Measurements from ENCODE around the gene CDK5RAP3.

CDK5RAP3 gene

GRCh38 chr17:47970725-47971499 lies at the start of gene CDK5RAP3:
Gene CDK5RAP3 (plus strand): TSS chr17:47971113. CDS start chr17:47971147, 34 bp downstream.
- TF ChIP-seq CTCF (IDR thresholded peaks at IDR 0.05): peak; percentile 100
- Histone ChIP-seq H3K9me3 (no peaks in the 10 kb centered on the region), H3K4me1 (ENCODE audit: control insufficient read depth in 1 of 2, insufficient read depth in 1 of 2, low read depth in 1 of 2, low read length in 1 of 2) (peaks cover 17 to 18% of the 10 kb centered on the region in 2 experiments)

GRCh38 chr17:47924785-47925677 lies 45.9 kb upstream of the CDK5RAP3 start:
- H3K4me1 ChIP-seq (ENCODE audit: control insufficient read depth in 1 of 2, insufficient read depth in 1 of 2, low read depth in 1 of 2, low read length in 1 of 2): no peaks in the 10 kb centered on the region
- H3K27ac ChIP-seq: no peak overlapping the region
- H3K36me3 ChIP-seq: peaks cover 93% of the 10 kb centered on the region
- H3K9me3 ChIP-seq: no peaks in the 10 kb centered on the region
- H3K4me3 ChIP-seq (ENCODE audit: low read depth in 1 of 2, low read length in 1 of 2): no peak overlapping the region
- H3K27me3 ChIP-seq: no peaks in the 10 kb centered on the region
- no peak for TF ChIP-seq CTCF (IDR thresholded peaks at IDR 0.05)

More at GRCh38 chr17:47970725-47971499, at the start of gene CDK5RAP3:
- H3K36me3 ChIP-seq: peaks cover 27% of the 10 kb centered on the region
- H3K27me3 ChIP-seq: no peaks in the 10 kb centered on the region
- peak within 1 kb of the TSS; percentile 93 to 96 for H3K4me3 ChIP-seq (ENCODE audit: low read depth in 1 of 2, low read length in 1 of 2)
- peak within 1 kb of the TSS; percentile 83 for H3K27ac ChIP-seq

GRCh38 chr17:47925678-47925988 lies 45.3 kb upstream of the CDK5RAP3 start:
- peaks cover 99% of the 10 kb centered on the region for H3K36me3 ChIP-seq

GRCh38 chr17:47927821-47928400 lies 43.0 kb upstream of the CDK5RAP3 start:
- TF ChIP-seq CTCF (IDR thresholded peaks at IDR 0.05): no peak
- peaks cover 82% of the 10 kb centered on the region for H3K36me3 ChIP-seq
- no peak overlapping the region for H3K4me3 ChIP-seq (ENCODE audit: low read depth in 1 of 2, low read length in 1 of 2)
- H3K27me3 ChIP-seq: no peaks in the 10 kb centered on the region
- H3K27ac ChIP-seq: no peak overlapping the region
- H3K9me3 ChIP-seq: no peaks in the 10 kb centered on the region
- H3K4me1 ChIP-seq (ENCODE audit: control insufficient read depth in 1 of 2, insufficient read depth in 1 of 2, low read depth in 1 of 2, low read length in 1 of 2): no peaks in the 10 kb centered on the region

More at GRCh38 chr17:47925678-47925988, 45.3 kb upstream of the CDK5RAP3 start:
- no peaks in the 10 kb centered on the region for H3K9me3 ChIP-seq
- no peak for TF ChIP-seq CTCF (IDR thresholded peaks at IDR 0.05)
- no peaks in the 10 kb centered on the region for H3K27me3 ChIP-seq
- no peak overlapping the region for H3K27ac ChIP-seq
- no peak overlapping the region for H3K4me3 ChIP-seq (ENCODE audit: low read depth in 1 of 2, low read length in 1 of 2)
- no peaks in the 10 kb centered on the region for H3K4me1 ChIP-seq (ENCODE audit: control insufficient read depth in 1 of 2, insufficient read depth in 1 of 2, low read depth in 1 of 2, low read length in 1 of 2)

- peaks cover 77% of the 10 kb centered on the region for H3K36me3 ChIP-seq
- H3K4me1 ChIP-seq (ENCODE audit: control insufficient read depth in 1 of 2, insufficient read depth in 1 of 2, low read depth in 1 of 2, low read length in 1 of 2): no peaks in the 10 kb centered on the region
- H3K27ac ChIP-seq: no peak overlapping the region
- TF ChIP-seq CTCF (IDR thresholded peaks at IDR 0.05): no peak
- no peak overlapping the region for H3K4me3 ChIP-seq (ENCODE audit: low read depth in 1 of 2, low read length in 1 of 2)
- H3K27me3 ChIP-seq: no peaks in the 10 kb centered on the region
- no peaks in the 10 kb centered on the region for H3K9me3 ChIP-seq
These were observed 42.5 kb upstream of the CDK5RAP3 start for GRCh38 chr17:47928415-47928814.
